Transverse colon (tissue), 3 donors: ENCODE results near the gene MDM2.

Experiments
- POLR2A ChIP-seq: fragments of 450-650 bp; IDR thresholded peaks from one replicate; pipeline ENCODE4 v1.6.1; 2016; ENCODE audit warnings: antibody characterized with exemption, mild to moderate bottlenecking, moderate library complexity
- TF ChIP-seq, protein P1 (sequence below), 5 experiments: fragments of 200-600 bp in 3 of 5; fragments of 450-650 bp in 2 of 5; sonication (generic) in 3 of 5; IDR thresholded peaks; 1 replicate in 2 of 5; 2 replicates in 3 of 5; pipeline ENCODE4 v1.5.1; 2016 to 2017; ENCODE audit warnings: antibody characterized with exemption in 5 of 5, inconsistent platforms in 3 of 5, mild to moderate bottlenecking in 2 of 5, moderate library complexity in 1 of 5

DNA sequence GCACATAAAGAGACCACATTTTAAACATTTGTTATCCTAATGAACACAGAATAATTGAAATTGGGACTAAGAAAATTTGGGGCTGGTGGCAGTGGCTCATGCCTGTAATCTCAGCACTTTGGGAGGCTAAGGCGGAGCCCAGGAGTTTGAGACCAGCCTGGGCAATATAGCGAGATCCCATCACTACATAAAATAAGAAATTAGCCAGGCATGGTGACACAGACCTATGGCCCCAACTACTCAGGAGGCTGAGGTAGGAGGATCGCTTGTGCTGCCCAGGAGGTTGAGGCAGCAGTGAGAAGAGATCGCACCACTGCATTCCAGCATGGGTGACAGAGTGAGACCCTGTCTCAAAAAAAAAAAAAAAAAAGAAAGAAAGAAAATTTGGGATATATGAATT, 65.3 kb downstream of the MDM2 start:
- TF ChIP-seq, protein P1, sequence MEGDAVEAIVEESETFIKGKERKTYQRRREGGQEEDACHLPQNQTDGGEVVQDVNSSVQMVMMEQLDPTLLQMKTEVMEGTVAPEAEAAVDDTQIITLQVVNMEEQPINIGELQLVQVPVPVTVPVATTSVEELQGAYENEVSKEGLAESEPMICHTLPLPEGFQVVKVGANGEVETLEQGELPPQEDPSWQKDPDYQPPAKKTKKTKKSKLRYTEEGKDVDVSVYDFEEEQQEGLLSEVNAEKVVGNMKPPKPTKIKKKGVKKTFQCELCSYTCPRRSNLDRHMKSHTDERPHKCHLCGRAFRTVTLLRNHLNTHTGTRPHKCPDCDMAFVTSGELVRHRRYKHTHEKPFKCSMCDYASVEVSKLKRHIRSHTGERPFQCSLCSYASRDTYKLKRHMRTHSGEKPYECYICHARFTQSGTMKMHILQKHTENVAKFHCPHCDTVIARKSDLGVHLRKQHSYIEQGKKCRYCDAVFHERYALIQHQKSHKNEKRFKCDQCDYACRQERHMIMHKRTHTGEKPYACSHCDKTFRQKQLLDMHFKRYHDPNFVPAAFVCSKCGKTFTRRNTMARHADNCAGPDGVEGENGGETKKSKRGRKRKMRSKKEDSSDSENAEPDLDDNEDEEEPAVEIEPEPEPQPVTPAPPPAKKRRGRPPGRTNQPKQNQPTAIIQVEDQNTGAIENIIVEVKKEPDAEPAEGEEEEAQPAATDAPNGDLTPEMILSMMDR (IDR thresholded peaks at IDR 0.05) = no peak
- no peak for TF ChIP-seq POLR2A
